ENCODE results near the gene POU2F2.
A peak's percentile ranks its signal among the peaks of the same experiment; 100 is the strongest.

Gene POU2F2

DNA sequence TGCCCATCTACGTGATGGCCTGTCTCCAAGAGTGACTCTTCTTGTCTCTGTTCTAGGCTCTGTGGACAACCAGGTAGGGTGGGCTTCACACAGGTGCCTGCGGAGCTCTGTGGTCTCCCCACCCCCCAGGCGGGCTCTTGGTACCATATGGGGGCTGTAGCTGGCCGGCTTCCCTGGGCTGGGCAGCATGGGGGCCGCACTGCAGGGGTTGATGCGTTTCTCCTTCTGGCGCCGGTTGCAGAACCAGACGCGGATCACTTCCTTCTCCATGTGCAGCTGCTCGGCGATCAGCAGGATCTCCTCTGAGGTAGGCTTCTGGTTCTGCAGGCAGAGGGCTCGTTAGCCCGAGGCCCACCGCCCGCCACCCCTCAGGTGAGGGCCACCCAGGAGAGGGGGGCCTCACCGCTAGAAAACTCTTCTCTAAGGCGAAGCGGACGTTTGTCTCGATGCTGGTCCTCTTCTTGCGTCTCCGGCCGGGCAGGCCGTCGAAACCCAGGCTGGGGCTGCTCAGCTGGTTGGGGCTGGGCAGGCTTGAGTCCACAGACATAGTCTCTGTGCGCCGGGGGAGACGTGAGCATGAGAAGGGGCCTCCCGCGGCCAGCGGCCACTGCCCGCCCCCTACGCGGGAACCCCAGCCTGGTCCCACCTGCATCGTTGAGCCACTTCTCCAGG, 37.0 kb downstream of the POU2F2 start:
- no peak overlapping the region for H4K5ac ChIP-seq (ENCODE audit: low read length)
- WGBS (ENCODE audit: extremely low coverage, insufficient coverage, low lambda C conversion rate), result no CpG with 5 or more reads among the region's 36 CpGs
- no peak overlapping the region for H3K4ac ChIP-seq (ENCODE audit: low read depth, low read length)

DNA sequence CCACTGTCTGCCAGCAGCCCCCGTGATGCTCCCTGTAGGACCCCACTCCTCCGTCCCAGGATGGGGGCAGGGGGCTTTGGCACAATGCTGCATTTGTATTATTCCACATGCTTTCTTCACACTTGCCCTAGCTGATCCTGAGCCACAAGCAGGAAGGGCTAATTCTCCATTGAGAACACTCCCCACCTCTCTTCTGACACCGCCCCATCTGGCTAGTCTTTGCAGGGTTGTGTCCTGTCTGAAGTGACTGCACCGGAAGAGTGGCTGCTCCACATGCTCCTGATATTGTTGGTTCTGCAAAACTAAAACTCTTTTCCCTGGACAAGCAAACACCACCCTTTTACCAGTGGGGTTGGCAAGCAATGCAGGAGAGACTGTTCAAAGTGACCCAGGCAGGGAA, 38.3 kb downstream of the POU2F2 start:
- H3K27ac ChIP-seq (ENCODE audit: low read depth, low read length), result no peak overlapping the region
- H3K4ac ChIP-seq (ENCODE audit: low read depth, low read length), result no peak overlapping the region
- H2AK5ac ChIP-seq (ENCODE audit: low read length), result no peak overlapping the region
- H3K79me1 ChIP-seq (ENCODE audit: low read length), result no peaks in the 10 kb centered on the region
- no peak overlapping the region for H3K18ac ChIP-seq (ENCODE audit: low read length)
- no peaks in the 10 kb centered on the region for H3K4me1 ChIP-seq (ENCODE audit: control insufficient read depth, low read depth, low read length)
- H3K9ac ChIP-seq (ENCODE audit: low read length), result no peak overlapping the region
- no peak overlapping the region for H3K4me2 ChIP-seq (ENCODE audit: low read length)
- H3K27me3 ChIP-seq (ENCODE audit: insufficient read depth, low read length, poor library complexity), result no peaks in the 10 kb centered on the region
- no peak overlapping the region for H3K56ac ChIP-seq (ENCODE audit: low read length)
- H3K36me3 ChIP-seq (ENCODE audit: control insufficient read depth, insufficient read depth, low read length), result no peaks in the 10 kb centered on the region
- H2BK5ac ChIP-seq (ENCODE audit: low read length), result no peak overlapping the region
- no peak overlapping the region for H4K5ac ChIP-seq (ENCODE audit: low read length)
- H3K23ac ChIP-seq (ENCODE audit: low read length), result no peak overlapping the region
- H4K8ac ChIP-seq (ENCODE audit: low read depth, low read length), result no peak overlapping the region
- H2BK15ac ChIP-seq (replicated peaks; ENCODE audit: low read depth), result no peak overlapping the region
- WGBS (ENCODE audit: extremely low coverage, insufficient coverage, low lambda C conversion rate), result no CpG with 5 or more reads among the region's 4 CpGs
- H3K4me3 ChIP-seq (ENCODE audit: low read length), result no peak overlapping the region
- no peaks in the 10 kb centered on the region for H3K79me2 ChIP-seq (ENCODE audit: control insufficient read depth, insufficient read depth, low read length)
- DNase-seq, result no peak
- H2BK120ac ChIP-seq (ENCODE audit: low read depth, low read length), result no peak overlapping the region

More for the DNA sequence above, 37.0 kb downstream of the POU2F2 start:
- Histone ChIP-seq H3K79me2 (ENCODE audit: control insufficient read depth, insufficient read depth, low read length) (no peaks in the 10 kb centered on the region), H3K27me3 (ENCODE audit: insufficient read depth, low read length, poor library complexity) (no peaks in the 10 kb centered on the region), H3K18ac (ENCODE audit: low read length) (no peak overlapping the region), H3K56ac (ENCODE audit: low read length) (peak overlapping the region; percentile 61), H3K79me1 (ENCODE audit: low read length) (no peaks in the 10 kb centered on the region), H3K4me2 (ENCODE audit: low read length) (no peak overlapping the region), H3K23ac (ENCODE audit: low read length) (no peak overlapping the region), H3K36me3 (ENCODE audit: control insufficient read depth, insufficient read depth, low read length) (no peaks in the 10 kb centered on the region), H3K4me3 (ENCODE audit: low read length) (no peak overlapping the region), H3K27ac (ENCODE audit: low read depth, low read length) (no peak overlapping the region), H2BK15ac (replicated peaks; ENCODE audit: low read depth) (no peak overlapping the region), H2AK5ac (ENCODE audit: low read length) (no peak overlapping the region), H2BK5ac (ENCODE audit: low read length) (no peak overlapping the region), H4K8ac (ENCODE audit: low read depth, low read length) (no peak overlapping the region), H2BK120ac (ENCODE audit: low read depth, low read length) (no peak overlapping the region), H3K9ac (ENCODE audit: low read length) (no peak overlapping the region), H3K4me1 (ENCODE audit: control insufficient read depth, low read depth, low read length) (no peaks in the 10 kb centered on the region)
- no peak for DNase-seq

DNA sequence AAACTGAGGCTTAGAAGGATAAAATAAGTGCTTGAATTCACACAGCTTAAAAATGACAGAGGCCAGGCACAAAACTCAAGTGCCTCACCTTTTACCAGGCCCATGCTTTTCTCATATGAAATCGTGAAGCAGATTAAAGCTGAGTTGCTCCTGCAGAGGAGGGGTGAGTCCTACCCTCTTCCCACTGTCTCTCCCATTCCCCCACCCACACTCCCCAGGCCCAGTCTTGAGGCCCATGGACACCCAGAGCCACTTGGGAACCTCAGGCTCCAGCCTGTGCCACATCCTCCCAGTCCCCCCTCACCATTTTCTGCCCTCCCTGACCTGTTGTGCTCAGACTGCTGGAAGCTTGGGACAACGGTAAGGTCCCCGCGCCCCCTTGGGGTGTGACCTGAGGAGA, 38.7 kb downstream of the POU2F2 start:
- Histone ChIP-seq H3K23ac (ENCODE audit: low read length) (no peak overlapping the region), H2BK5ac (ENCODE audit: low read length) (no peak overlapping the region), H2AK5ac (ENCODE audit: low read length) (no peak overlapping the region), H3K4me3 (ENCODE audit: low read length) (no peak overlapping the region), H2BK120ac (ENCODE audit: low read depth, low read length) (no peak overlapping the region), H3K27ac (ENCODE audit: low read depth, low read length) (no peak overlapping the region), H3K27me3 (ENCODE audit: insufficient read depth, low read length, poor library complexity) (no peaks in the 10 kb centered on the region), H4K5ac (ENCODE audit: low read length) (no peak overlapping the region), H3K9ac (ENCODE audit: low read length) (no peak overlapping the region), H3K4ac (ENCODE audit: low read depth, low read length) (no peak overlapping the region), H3K79me2 (ENCODE audit: control insufficient read depth, insufficient read depth, low read length) (no peaks in the 10 kb centered on the region), H3K56ac (ENCODE audit: low read length) (no peak overlapping the region), H3K18ac (ENCODE audit: low read length) (no peak overlapping the region), H3K36me3 (ENCODE audit: control insufficient read depth, insufficient read depth, low read length) (no peaks in the 10 kb centered on the region), H4K8ac (ENCODE audit: low read depth, low read length) (no peak overlapping the region), H3K4me2 (ENCODE audit: low read length) (no peak overlapping the region), H2BK15ac (replicated peaks; ENCODE audit: low read depth) (no peak overlapping the region), H3K4me1 (ENCODE audit: control insufficient read depth, low read depth, low read length) (no peaks in the 10 kb centered on the region), H3K79me1 (ENCODE audit: low read length) (no peaks in the 10 kb centered on the region)
- WGBS (ENCODE audit: extremely low coverage, insufficient coverage, low lambda C conversion rate), result no CpG with 5 or more reads among the region's 4 CpGs
- no peak for DNase-seq

DNA sequence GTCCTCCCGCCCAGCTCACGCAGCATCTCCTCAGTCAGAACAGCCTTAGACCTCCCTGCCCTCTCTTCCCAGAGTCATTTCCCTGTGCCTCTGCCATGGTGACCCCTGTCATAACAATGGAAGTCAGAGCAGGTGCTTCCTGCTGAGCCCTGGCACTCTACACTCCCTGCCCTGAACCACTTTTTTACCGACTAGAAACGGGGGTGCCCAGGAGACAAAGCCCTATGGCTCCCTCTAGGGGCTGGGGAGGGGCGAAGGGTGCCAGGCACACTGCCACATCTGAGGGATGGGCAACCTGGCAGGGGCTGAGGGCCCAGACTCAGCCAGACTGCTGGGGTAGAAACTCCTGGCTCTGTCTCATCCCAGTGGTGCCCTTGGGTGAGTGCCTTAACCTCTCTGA, 39.9 kb downstream of the POU2F2 start:
- no peak overlapping the region for H4K8ac ChIP-seq (ENCODE audit: low read depth, low read length)
- H2BK15ac ChIP-seq (replicated peaks; ENCODE audit: low read depth), result no peak overlapping the region
- no peak overlapping the region for H2BK120ac ChIP-seq (ENCODE audit: low read depth, low read length)
- no peak overlapping the region for H3K18ac ChIP-seq (ENCODE audit: low read length)
- H3K4ac ChIP-seq (ENCODE audit: low read depth, low read length), result no peak overlapping the region
- no peak overlapping the region for H4K5ac ChIP-seq (ENCODE audit: low read length)
- H3K79me2 ChIP-seq (ENCODE audit: control insufficient read depth, insufficient read depth, low read length), result no peaks in the 10 kb centered on the region
- DNase-seq, result peak; percentile 40
- H3K79me1 ChIP-seq (ENCODE audit: low read length), result no peaks in the 10 kb centered on the region
- no peak overlapping the region for H3K4me3 ChIP-seq (ENCODE audit: low read length)
- H2AK5ac ChIP-seq (ENCODE audit: low read length), result no peak overlapping the region
- no CpG with 5 or more reads among the region's 5 CpGs for WGBS (ENCODE audit: extremely low coverage, insufficient coverage, low lambda C conversion rate)
- no peak overlapping the region for H3K4me2 ChIP-seq (ENCODE audit: low read length)
- no peaks in the 10 kb centered on the region for H3K27me3 ChIP-seq (ENCODE audit: insufficient read depth, low read length, poor library complexity)
- H3K27ac ChIP-seq (ENCODE audit: low read depth, low read length), result no peak overlapping the region
- no peak overlapping the region for H3K23ac ChIP-seq (ENCODE audit: low read length)
- H3K4me1 ChIP-seq (ENCODE audit: control insufficient read depth, low read depth, low read length), result no peaks in the 10 kb centered on the region
- H3K56ac ChIP-seq (ENCODE audit: low read length), result no peak overlapping the region
- no peaks in the 10 kb centered on the region for H3K36me3 ChIP-seq (ENCODE audit: control insufficient read depth, insufficient read depth, low read length)
- no peak overlapping the region for H3K9ac ChIP-seq (ENCODE audit: low read length)
- no peak overlapping the region for H2BK5ac ChIP-seq (ENCODE audit: low read length)

DNA sequence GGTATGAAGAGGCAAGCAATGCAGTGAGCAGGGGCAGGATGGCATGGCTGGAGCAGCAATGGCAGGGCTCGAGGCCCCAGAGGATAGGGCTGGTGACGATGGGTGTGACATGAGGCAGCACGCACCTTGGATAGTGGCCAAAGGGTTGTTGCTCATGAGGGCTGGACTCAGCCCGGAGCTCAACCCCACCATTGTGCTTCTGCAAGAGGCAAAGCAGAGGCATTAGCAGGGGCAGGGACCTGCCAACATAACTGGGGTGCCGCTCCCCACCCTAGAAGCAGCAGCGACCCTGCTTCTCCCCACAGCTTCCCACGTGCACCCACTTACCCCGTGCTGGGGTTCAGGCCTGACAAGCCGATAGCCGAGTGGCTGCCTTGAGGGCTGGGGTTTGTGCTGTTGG, 40.5 kb downstream of the POU2F2 start:
- no peak overlapping the region for H2BK15ac ChIP-seq (replicated peaks; ENCODE audit: low read depth)
- H3K23ac ChIP-seq (ENCODE audit: low read length), result no peak overlapping the region
- no peak for DNase-seq
- H3K79me2 ChIP-seq (ENCODE audit: control insufficient read depth, insufficient read depth, low read length), result no peaks in the 10 kb centered on the region
- no CpG with 5 or more reads among the region's 10 CpGs for WGBS (ENCODE audit: extremely low coverage, insufficient coverage, low lambda C conversion rate)
- no peak overlapping the region for H3K4me2 ChIP-seq (ENCODE audit: low read length)
- no peaks in the 10 kb centered on the region for H3K27me3 ChIP-seq (ENCODE audit: insufficient read depth, low read length, poor library complexity)
- no peak overlapping the region for H4K8ac ChIP-seq (ENCODE audit: low read depth, low read length)
- H3K79me1 ChIP-seq (ENCODE audit: low read length), result no peaks in the 10 kb centered on the region
- no peak overlapping the region for H3K18ac ChIP-seq (ENCODE audit: low read length)
- H2BK5ac ChIP-seq (ENCODE audit: low read length), result no peak overlapping the region
- H2BK120ac ChIP-seq (ENCODE audit: low read depth, low read length), result no peak overlapping the region
- H3K56ac ChIP-seq (ENCODE audit: low read length), result no peak overlapping the region
- H3K4ac ChIP-seq (ENCODE audit: low read depth, low read length), result no peak overlapping the region
- no peak overlapping the region for H3K4me3 ChIP-seq (ENCODE audit: low read length)
- no peaks in the 10 kb centered on the region for H3K36me3 ChIP-seq (ENCODE audit: control insufficient read depth, insufficient read depth, low read length)
- H3K27ac ChIP-seq (ENCODE audit: low read depth, low read length), result no peak overlapping the region
- H4K5ac ChIP-seq (ENCODE audit: low read length), result no peak overlapping the region
- no peak overlapping the region for H2AK5ac ChIP-seq (ENCODE audit: low read length)
- no peaks in the 10 kb centered on the region for H3K4me1 ChIP-seq (ENCODE audit: control insufficient read depth, low read depth, low read length)
- H3K9ac ChIP-seq (ENCODE audit: low read length), result no peak overlapping the region

DNA sequence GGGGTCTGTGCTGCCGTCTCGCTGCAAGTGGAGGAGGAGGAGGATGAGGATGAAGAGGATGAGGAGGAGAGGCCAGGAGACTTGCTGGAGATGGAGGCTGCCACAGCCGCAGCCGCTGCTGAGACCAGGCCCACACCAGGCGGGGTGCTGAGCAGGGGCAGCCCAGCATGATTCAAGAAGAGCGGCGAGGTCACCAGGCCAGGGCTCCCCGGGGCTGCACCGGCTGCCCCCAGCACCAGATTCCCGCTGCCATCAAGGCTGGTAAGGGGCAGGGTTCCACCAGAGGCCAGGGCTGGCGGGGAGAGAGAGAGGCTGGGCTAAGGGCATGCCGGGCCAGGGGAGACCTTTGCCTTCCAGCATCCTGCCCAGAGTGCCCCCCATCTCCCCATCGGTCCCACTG, 40.9 kb downstream of the POU2F2 start:
- no peak overlapping the region for H4K8ac ChIP-seq (ENCODE audit: low read depth, low read length)
- H3K23ac ChIP-seq (ENCODE audit: low read length), result no peak overlapping the region
- no peak overlapping the region for H2AK5ac ChIP-seq (ENCODE audit: low read length)
- H3K79me1 ChIP-seq (ENCODE audit: low read length), result no peaks in the 10 kb centered on the region
- no peak overlapping the region for H2BK120ac ChIP-seq (ENCODE audit: low read depth, low read length)
- no peak overlapping the region for H3K56ac ChIP-seq (ENCODE audit: low read length)
- no CpG with 5 or more reads among the region's 13 CpGs for WGBS (ENCODE audit: extremely low coverage, insufficient coverage, low lambda C conversion rate)
- H2BK5ac ChIP-seq (ENCODE audit: low read length), result no peak overlapping the region
- no peak overlapping the region for H3K9ac ChIP-seq (ENCODE audit: low read length)
- H3K79me2 ChIP-seq (ENCODE audit: control insufficient read depth, insufficient read depth, low read length), result no peaks in the 10 kb centered on the region
- H4K5ac ChIP-seq (ENCODE audit: low read length), result no peak overlapping the region
- H3K4me3 ChIP-seq (ENCODE audit: low read length), result no peak overlapping the region
- no peaks in the 10 kb centered on the region for H3K36me3 ChIP-seq (ENCODE audit: control insufficient read depth, insufficient read depth, low read length)
- no peaks in the 10 kb centered on the region for H3K27me3 ChIP-seq (ENCODE audit: insufficient read depth, low read length, poor library complexity)
- H2BK15ac ChIP-seq (replicated peaks; ENCODE audit: low read depth), result no peak overlapping the region
- H3K27ac ChIP-seq (ENCODE audit: low read depth, low read length), result no peak overlapping the region
- H3K4me1 ChIP-seq (ENCODE audit: control insufficient read depth, low read depth, low read length), result no peaks in the 10 kb centered on the region
- DNase-seq, result no peak
- no peak overlapping the region for H3K18ac ChIP-seq (ENCODE audit: low read length)
- no peak overlapping the region for H3K4me2 ChIP-seq (ENCODE audit: low read length)
- no peak overlapping the region for H3K4ac ChIP-seq (ENCODE audit: low read depth, low read length)
